GM12878 (cell line): Measurements from ENCODE around the gene ZNF765. TPM values are rescaled to one million over a fixed set of nuclear protein-coding genes. Genes with fewer than 3 reads are reported as not detected.

ENCODE experiments used
- BACH1 ChIP-seq: fragments of 450-650 bp; IDR thresholded peaks from 2 replicates; pipeline ENCODE4 v1.6.1; 2017; ENCODE audit warnings: mild to moderate bottlenecking, borderline replicate concordance
- CREM ChIP-seq: IDR thresholded peaks from 2 replicates; pipeline ENCODE4 v1.6.1; 2014; ENCODE audit warnings: antibody characterized with exemption, low read depth
- HCFC1 ChIP-seq: fragments of 150-350 bp; IDR thresholded peaks from 2 replicates; pipeline ENCODE4 v1.6.1; 2014; ENCODE audit warnings: low read length
- JUNB ChIP-seq: IDR thresholded peaks from 2 replicates; pipeline ENCODE4 v1.6.1; 2016; ENCODE audit warnings: antibody characterized with exemption, mild to moderate bottlenecking
- MTA2 ChIP-seq: fragments of 450-650 bp; IDR thresholded peaks from 2 replicates; pipeline ENCODE4 v1.6.1; 2016; ENCODE audit warnings: low read depth, mild to moderate bottlenecking, moderate library complexity
- NR2C2 ChIP-seq: IDR thresholded peaks from 2 replicates; pipeline ENCODE4 v1.6.1; 2011; ENCODE audit warnings: borderline replicate concordance, low read depth; ENCODE audit not compliant: control insufficient read depth, insufficient read length
- NR2F1 ChIP-seq: fragments of 450-650 bp; conservative IDR thresholded peaks from 2 replicates; pipeline ENCODE4 v1.6.1; 2017; ENCODE audit warnings: mild to moderate bottlenecking
- POLR2A ChIP-seq: IDR thresholded peaks from 2 replicates; pipeline ENCODE4 v1.6.1; 2011; ENCODE audit warnings: low read depth, mild to moderate bottlenecking, low read length
- RAD21 ChIP-seq: IDR thresholded peaks from 2 replicates; pipeline ENCODE4 v1.6.1; 2011; ENCODE audit warnings: mild to moderate bottlenecking, low read depth, low read length, moderate library complexity; ENCODE audit not compliant: insufficient read depth
- RBBP5 ChIP-seq: fragments of 200-600 bp; sonication (generic); conservative IDR thresholded peaks from 2 replicates; pipeline ENCODE4 v1.6.1; 2016
- RFX5 ChIP-seq: IDR thresholded peaks from 2 replicates; pipeline ENCODE4 v1.6.1; 2011; ENCODE audit warnings: low read depth, low read length, improper control_type of control experiment
- SUPT20H ChIP-seq: IDR thresholded peaks from 2 replicates; pipeline ENCODE4 v1.6.1; 2011; ENCODE audit warnings: low read depth, mild to moderate bottlenecking, low read length, moderate library complexity, borderline replicate concordance; ENCODE audit not compliant: control insufficient read depth
- TCF12 ChIP-seq: IDR thresholded peaks from 2 replicates; pipeline ENCODE4 v1.6.1; 2011; ENCODE audit warnings: low read depth, mild to moderate bottlenecking, low read length
- ZNF24 ChIP-seq: fragments of 450-650 bp; IDR thresholded peaks from 2 replicates; pipeline ENCODE4 v1.6.1; 2017; ENCODE audit warnings: antibody characterized with exemption, mild to moderate bottlenecking
- ZNF622 ChIP-seq: fragments of 450-650 bp; IDR thresholded peaks from 2 replicates; pipeline ENCODE4 v1.6.1; 2017; ENCODE audit warnings: mild to moderate bottlenecking, inconsistent platforms
- polyA plus RNA-seq, 11 experiments: library from polyadenylated mRNA; depleted of rRNA in 4 of 11; unstranded in 6 of 11; stranded (reverse) in 5 of 11; fragments of >200 nt; fragmentation: Nextera tagmentation in 4 of 11; fragmentation: Illumina TruSeq in 1 of 11; extraction: Ambion mirVana in 4 of 11; extraction: Trizol in 1 of 11; gene quantifications; 1 replicate in 1 of 11; 2 replicates in 10 of 11; pipeline versions ENCODE4 v1.2.1 to v1.2.3, GENCODE V29; 2011 to 2016; ENCODE audit warnings: inconsistent platforms in 2 of 11, missing spikeins in 2 of 11, low read depth in 1 of 11
- total RNA-seq, 4 experiments: library from RNA; depleted of rRNA in 3 of 4; stranded (reverse); fragments of >200 nt in 3 of 4; fragmentation: Illumina TruSeq in 1 of 4; extraction: Trizol in 1 of 4; gene quantifications; 2 replicates each; pipeline versions ENCODE4 v1.2.1 to v1.2.3, GENCODE V29; 2013 to 2021
- TF ChIP-seq, protein P1 (sequence below): IDR thresholded peaks from 2 replicates; pipeline ENCODE4 v1.6.1; 2011; ENCODE audit warnings: low read depth, low read length, improper control_type of control experiment, borderline replicate concordance
- TF ChIP-seq, protein P2 (sequence below): fragments of 150-350 bp; IDR thresholded peaks from 2 replicates; pipeline ENCODE4 v1.6.1; 2016; ENCODE audit warnings: low read depth, low read length
- TF ChIP-seq, protein P3 (sequence below): IDR thresholded peaks from 2 replicates; pipeline ENCODE4 v1.6.1; 2011; ENCODE audit warnings: borderline replicate concordance, low read depth, mild to moderate bottlenecking, moderate library complexity, mixed read lengths, low read length; ENCODE audit not compliant: insufficient read depth; ENCODE audit errors: extremely low read length
- TF ChIP-seq, protein P4 (sequence below): fragments of 450-650 bp; IDR thresholded peaks from 2 replicates; pipeline ENCODE4 v1.6.1; 2017; ENCODE audit warnings: mild to moderate bottlenecking
- TF ChIP-seq, protein P5 (sequence below): fragments of 450-650 bp; IDR thresholded peaks from 2 replicates; pipeline ENCODE4 v1.6.1; 2017; ENCODE audit warnings: mild to moderate bottlenecking, moderate library complexity

ZNF765 gene
- total and polyA plus RNA-seq, 10 of the 15 experiments (the other 5 are each of a cell fraction or from before 2014, with no cell fraction given): 2.9 to 12.7 (median 7.0) TPM

DNA sequence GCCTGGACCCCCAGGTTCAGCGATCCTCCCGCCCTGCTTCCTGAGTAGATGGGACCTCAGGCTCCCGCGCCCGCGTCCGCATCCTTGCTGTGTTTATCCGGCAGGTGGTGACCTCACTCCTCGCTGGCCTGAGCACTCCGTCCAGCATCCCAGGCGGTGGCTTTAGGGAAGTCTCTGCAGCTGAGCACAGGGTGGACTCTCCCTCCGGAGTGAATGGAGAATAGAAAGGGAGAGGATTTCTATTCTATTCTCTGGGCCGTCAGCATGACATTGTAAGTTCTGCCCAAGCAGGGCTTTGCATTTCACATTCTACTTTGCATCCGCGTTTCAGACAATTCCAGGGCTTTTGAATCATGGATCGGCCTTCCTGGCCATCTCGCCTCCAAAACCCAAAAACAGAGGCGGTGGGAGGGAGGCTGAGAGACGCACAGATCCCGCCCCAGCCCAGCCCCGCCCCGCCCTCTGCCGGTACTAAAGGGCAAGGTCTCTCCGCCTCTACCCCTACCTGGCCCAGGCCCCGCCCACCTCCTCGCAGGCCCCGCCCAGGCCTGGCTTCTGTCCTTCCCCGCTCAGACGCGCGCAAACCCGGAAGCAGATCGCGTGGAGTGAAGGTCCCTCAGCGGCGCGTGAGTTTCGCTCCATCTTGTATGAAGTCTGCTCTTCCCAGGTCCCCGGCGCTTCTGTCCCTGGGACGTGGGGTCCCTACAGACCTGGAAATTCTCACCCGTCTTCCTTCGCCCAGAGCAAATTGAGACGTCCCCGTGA, 29.6 kb upstream of the ZNF765 start, which contains the start of gene ZNF525 (continued):
- TF ChIP-seq NR2C2 (no peak), BACH1 (no peak), ZNF24 (no peak), ZNF622 (no peak), TCF12 (no peak), MTA2 (no peak), CREM (no peak), NR2F1 (0 out of 2 replicates have a peak, but pooled peaks have one; percentile 31), RFX5 (no peak), RAD21 (0 out of 2 replicates have a peak, but pooled peaks have one; percentile 19), SUPT20H (no peak), RBBP5 (no peak), POLR2A (peak; percentile 93), HCFC1 (0 out of 2 replicates have a peak, but pooled peaks have one; percentile 34), JUNB (no peak)
- TF ChIP-seq, protein P1, sequence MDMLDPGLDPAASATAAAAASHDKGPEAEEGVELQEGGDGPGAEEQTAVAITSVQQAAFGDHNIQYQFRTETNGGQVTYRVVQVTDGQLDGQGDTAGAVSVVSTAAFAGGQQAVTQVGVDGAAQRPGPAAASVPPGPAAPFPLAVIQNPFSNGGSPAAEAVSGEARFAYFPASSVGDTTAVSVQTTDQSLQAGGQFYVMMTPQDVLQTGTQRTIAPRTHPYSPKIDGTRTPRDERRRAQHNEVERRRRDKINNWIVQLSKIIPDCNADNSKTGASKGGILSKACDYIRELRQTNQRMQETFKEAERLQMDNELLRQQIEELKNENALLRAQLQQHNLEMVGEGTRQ: no peak
- TF ChIP-seq, protein P2, sequence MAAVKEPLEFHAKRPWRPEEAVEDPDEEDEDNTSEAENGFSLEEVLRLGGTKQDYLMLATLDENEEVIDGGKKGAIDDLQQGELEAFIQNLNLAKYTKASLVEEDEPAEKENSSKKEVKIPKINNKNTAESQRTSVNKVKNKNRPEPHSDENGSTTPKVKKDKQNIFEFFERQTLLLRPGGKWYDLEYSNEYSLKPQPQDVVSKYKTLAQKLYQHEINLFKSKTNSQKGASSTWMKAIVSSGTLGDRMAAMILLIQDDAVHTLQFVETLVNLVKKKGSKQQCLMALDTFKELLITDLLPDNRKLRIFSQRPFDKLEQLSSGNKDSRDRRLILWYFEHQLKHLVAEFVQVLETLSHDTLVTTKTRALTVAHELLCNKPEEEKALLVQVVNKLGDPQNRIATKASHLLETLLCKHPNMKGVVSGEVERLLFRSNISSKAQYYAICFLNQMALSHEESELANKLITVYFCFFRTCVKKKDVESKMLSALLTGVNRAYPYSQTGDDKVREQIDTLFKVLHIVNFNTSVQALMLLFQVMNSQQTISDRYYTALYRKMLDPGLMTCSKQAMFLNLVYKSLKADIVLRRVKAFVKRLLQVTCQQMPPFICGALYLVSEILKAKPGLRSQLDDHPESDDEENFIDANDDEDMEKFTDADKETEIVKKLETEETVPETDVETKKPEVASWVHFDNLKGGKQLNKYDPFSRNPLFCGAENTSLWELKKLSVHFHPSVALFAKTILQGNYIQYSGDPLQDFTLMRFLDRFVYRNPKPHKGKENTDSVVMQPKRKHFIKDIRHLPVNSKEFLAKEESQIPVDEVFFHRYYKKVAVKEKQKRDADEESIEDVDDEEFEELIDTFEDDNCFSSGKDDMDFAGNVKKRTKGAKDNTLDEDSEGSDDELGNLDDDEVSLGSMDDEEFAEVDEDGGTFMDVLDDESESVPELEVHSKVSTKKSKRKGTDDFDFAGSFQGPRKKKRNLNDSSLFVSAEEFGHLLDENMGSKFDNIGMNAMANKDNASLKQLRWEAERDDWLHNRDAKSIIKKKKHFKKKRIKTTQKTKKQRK: no peak
- TF ChIP-seq, protein P3, sequence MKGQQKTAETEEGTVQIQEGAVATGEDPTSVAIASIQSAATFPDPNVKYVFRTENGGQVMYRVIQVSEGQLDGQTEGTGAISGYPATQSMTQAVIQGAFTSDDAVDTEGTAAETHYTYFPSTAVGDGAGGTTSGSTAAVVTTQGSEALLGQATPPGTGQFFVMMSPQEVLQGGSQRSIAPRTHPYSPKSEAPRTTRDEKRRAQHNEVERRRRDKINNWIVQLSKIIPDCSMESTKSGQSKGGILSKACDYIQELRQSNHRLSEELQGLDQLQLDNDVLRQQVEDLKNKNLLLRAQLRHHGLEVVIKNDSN: no peak
- TF ChIP-seq, protein P4, sequence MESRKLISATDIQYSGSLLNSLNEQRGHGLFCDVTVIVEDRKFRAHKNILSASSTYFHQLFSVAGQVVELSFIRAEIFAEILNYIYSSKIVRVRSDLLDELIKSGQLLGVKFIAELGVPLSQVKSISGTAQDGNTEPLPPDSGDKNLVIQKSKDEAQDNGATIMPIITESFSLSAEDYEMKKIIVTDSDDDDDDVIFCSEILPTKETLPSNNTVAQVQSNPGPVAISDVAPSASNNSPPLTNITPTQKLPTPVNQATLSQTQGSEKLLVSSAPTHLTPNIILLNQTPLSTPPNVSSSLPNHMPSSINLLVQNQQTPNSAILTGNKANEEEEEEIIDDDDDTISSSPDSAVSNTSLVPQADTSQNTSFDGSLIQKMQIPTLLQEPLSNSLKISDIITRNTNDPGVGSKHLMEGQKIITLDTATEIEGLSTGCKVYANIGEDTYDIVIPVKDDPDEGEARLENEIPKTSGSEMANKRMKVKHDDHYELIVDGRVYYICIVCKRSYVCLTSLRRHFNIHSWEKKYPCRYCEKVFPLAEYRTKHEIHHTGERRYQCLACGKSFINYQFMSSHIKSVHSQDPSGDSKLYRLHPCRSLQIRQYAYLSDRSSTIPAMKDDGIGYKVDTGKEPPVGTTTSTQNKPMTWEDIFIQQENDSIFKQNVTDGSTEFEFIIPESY: no peak
- TF ChIP-seq, protein P5, sequence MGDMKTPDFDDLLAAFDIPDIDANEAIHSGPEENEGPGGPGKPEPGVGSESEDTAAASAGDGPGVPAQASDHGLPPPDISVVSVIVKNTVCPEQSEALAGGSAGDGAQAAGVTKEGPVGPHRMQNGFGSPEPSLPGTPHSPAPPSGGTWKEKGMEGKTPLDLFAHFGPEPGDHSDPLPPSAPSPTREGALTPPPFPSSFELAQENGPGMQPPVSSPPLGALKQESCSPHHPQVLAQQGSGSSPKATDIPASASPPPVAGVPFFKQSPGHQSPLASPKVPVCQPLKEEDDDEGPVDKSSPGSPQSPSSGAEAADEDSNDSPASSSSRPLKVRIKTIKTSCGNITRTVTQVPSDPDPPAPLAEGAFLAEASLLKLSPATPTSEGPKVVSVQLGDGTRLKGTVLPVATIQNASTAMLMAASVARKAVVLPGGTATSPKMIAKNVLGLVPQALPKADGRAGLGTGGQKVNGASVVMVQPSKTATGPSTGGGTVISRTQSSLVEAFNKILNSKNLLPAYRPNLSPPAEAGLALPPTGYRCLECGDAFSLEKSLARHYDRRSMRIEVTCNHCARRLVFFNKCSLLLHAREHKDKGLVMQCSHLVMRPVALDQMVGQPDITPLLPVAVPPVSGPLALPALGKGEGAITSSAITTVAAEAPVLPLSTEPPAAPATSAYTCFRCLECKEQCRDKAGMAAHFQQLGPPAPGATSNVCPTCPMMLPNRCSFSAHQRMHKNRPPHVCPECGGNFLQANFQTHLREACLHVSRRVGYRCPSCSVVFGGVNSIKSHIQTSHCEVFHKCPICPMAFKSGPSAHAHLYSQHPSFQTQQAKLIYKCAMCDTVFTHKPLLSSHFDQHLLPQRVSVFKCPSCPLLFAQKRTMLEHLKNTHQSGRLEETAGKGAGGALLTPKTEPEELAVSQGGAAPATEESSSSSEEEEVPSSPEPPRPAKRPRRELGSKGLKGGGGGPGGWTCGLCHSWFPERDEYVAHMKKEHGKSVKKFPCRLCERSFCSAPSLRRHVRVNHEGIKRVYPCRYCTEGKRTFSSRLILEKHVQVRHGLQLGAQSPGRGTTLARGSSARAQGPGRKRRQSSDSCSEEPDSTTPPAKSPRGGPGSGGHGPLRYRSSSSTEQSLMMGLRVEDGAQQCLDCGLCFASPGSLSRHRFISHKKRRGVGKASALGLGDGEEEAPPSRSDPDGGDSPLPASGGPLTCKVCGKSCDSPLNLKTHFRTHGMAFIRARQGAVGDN: peak; percentile 40; the same call in 1 of the 2 replicates
